HL-60 (cell line): ENCODE data around the gene WDR55.

Source experiments
- GABPA ChIP-seq: IDR thresholded peaks from 2 replicates; pipeline ENCODE4 v1.6.1; 2012; ENCODE audit warnings: low read depth
- POLR2AphosphoS5 ChIP-seq: IDR thresholded peaks from 2 replicates; pipeline ENCODE4 v1.6.1; 2012; ENCODE audit warnings: low read depth
- SPI1 ChIP-seq: IDR thresholded peaks from 2 replicates; pipeline ENCODE4 v1.6.1; 2012; ENCODE audit warnings: low read depth, mild to moderate bottlenecking, borderline replicate concordance
- TF ChIP-seq, protein P1 (sequence below): IDR thresholded peaks from one replicate; pipeline ENCODE4 v1.5.1; 2011; ENCODE audit warnings: low read length, control low read depth, inconsistent platforms; ENCODE audit not compliant: insufficient read depth
- TF ChIP-seq, protein P2 (sequence below): IDR thresholded peaks from 2 replicates; pipeline ENCODE4 v1.6.1; 2012; ENCODE audit warnings: low read depth; ENCODE audit not compliant: insufficient replicate concordance

DNA sequence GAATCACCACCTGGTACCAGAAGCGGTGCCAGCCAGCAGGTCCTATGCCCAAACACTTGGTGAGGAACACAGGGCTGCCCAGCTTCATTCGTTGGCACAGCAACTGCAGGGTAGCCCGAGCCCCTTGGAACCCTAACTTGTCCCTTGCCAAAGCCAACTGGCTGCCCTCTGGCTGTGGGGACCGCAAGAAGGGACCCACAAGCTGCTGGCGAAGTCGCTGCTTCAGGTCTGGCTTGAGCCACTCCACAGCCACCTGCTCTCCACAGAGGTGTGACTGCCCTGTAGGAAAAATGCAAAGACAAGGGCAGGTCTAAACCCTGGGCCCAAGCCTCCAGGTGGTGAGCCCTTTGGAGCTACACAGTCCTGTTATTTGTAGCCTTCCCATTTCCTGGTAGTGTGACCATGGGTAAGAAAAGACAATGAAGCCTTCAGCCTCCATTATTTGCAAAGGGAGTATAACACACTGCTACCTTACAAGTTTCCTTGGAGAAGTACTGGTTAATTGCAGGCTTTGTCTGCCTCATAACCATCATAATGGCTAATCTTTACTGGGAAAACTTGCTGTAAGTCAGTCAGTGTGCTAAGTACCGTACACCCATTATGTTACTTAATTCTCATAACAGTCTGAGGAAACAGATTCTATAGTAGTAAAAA, 6.9 kb downstream of the WDR55 start:
- TF ChIP-seq, protein P1, sequence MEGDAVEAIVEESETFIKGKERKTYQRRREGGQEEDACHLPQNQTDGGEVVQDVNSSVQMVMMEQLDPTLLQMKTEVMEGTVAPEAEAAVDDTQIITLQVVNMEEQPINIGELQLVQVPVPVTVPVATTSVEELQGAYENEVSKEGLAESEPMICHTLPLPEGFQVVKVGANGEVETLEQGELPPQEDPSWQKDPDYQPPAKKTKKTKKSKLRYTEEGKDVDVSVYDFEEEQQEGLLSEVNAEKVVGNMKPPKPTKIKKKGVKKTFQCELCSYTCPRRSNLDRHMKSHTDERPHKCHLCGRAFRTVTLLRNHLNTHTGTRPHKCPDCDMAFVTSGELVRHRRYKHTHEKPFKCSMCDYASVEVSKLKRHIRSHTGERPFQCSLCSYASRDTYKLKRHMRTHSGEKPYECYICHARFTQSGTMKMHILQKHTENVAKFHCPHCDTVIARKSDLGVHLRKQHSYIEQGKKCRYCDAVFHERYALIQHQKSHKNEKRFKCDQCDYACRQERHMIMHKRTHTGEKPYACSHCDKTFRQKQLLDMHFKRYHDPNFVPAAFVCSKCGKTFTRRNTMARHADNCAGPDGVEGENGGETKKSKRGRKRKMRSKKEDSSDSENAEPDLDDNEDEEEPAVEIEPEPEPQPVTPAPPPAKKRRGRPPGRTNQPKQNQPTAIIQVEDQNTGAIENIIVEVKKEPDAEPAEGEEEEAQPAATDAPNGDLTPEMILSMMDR = no peak
- TF ChIP-seq, protein P2, sequence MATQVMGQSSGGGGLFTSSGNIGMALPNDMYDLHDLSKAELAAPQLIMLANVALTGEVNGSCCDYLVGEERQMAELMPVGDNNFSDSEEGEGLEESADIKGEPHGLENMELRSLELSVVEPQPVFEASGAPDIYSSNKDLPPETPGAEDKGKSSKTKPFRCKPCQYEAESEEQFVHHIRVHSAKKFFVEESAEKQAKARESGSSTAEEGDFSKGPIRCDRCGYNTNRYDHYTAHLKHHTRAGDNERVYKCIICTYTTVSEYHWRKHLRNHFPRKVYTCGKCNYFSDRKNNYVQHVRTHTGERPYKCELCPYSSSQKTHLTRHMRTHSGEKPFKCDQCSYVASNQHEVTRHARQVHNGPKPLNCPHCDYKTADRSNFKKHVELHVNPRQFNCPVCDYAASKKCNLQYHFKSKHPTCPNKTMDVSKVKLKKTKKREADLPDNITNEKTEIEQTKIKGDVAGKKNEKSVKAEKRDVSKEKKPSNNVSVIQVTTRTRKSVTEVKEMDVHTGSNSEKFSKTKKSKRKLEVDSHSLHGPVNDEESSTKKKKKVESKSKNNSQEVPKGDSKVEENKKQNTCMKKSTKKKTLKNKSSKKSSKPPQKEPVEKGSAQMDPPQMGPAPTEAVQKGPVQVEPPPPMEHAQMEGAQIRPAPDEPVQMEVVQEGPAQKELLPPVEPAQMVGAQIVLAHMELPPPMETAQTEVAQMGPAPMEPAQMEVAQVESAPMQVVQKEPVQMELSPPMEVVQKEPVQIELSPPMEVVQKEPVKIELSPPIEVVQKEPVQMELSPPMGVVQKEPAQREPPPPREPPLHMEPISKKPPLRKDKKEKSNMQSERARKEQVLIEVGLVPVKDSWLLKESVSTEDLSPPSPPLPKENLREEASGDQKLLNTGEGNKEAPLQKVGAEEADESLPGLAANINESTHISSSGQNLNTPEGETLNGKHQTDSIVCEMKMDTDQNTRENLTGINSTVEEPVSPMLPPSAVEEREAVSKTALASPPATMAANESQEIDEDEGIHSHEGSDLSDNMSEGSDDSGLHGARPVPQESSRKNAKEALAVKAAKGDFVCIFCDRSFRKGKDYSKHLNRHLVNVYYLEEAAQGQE = no peak
- TF ChIP-seq POLR2AphosphoS5 (no peak), GABPA (no peak), SPI1 (no peak)
